Measurements from ENCODE around the gene INAFM2. TPM values are rescaled to one million over a fixed set of nuclear protein-coding genes. Genes with fewer than 3 reads are reported as not detected.

Gene INAFM2
- total and polyA plus RNA-seq, 9 of the 15 experiments (the other 6 are each of a cell fraction or from before 2014, with no cell fraction given): 11.8 to 43.1 (median 27.2) TPM

DNA sequence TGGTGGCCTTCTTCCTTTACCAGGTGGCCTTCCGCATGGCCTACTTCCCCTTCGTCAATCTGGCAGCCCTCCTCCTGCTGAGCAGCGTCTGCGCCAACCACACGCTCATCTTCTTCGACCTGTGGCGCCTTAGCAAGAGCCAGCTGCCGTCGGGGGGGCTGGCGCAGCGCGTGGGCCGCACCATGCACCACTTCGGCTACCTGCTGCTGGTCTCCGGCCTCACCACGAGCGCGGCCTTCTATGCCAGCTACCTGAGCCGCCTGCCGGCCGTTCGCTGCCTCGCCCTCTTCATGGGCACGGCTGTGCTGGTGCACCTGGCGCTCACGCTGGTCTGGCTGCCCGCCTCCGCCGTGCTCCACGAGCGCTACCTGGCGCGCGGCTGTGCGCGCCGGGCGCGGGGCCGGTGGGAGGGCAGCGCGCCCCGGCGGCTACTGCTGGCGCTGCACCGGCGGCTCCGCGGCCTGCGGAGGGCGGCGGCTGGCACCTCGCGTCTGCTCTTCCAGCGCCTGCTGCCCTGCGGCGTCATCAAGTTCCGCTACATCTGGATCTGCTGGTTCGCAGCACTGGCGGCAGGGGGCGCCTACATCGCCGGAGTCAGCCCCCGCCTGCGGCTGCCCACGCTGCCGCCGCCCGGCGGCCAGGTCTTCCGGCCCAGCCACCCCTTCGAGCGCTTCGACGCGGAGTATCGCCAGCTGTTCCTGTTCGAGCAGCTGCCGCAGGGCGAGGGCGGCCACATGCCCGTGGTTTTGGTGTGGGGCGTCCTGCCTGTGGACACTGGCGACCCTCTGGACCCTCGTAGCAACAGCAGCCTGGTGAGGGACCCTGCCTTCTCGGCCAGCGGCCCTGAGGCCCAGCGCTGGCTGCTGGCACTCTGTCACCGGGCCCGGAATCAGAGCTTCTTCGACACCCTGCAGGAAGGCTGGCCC lies 44.5 kb downstream of the INAFM2 start (continued):
- TF ChIP-seq FOXA3 (CRISPR knock-in tag; conservative IDR thresholded peaks at IDR 0.05 in 1 of 2, IDR thresholded peaks at IDR 0.05 in 1 of 2) (0 out of 4 replicates have a peak, but pooled peaks of 1 of the 2 experiments have one; percentile 0), ADNP (tag; IDR thresholded peaks at IDR 0.05) (no peak), GTF2F1 (IDR thresholded peaks at IDR 0.05; ENCODE audit: low read depth, low read length) (no peak), ZNF584 (CRISPR knock-in tag; IDR thresholded peaks at IDR 0.05; ENCODE audit: low read depth) (no peak), SMAD2 (IDR thresholded peaks at IDR 0.05; ENCODE audit: low read depth, low read length) (no peak), TCFL5 (CRISPR knock-in tag; conservative IDR thresholded peaks at IDR 0.05) (no peak), ZSCAN29 (IDR thresholded peaks at IDR 0.05) (no peak), DIDO1 (tag; IDR thresholded peaks at IDR 0.05; ENCODE audit: low read depth) (no peak), DDX20 (tag; IDR thresholded peaks at IDR 0.05; ENCODE audit: low read depth) (no peak), KDM5B (IDR thresholded peaks at IDR 0.05; ENCODE audit: insufficient replicate concordance, low read depth, low read length) (no peak), DACH1 (IDR thresholded peaks at IDR 0.05; ENCODE audit: partially characterized antibody) (peak; percentile 79), POLR2AphosphoS2 (IDR thresholded peaks at IDR 0.05; ENCODE audit: low read length) (no peak), NCOA2 (IDR thresholded peaks at IDR 0.05; ENCODE audit: partially characterized antibody in 2 of 2) (no peak), NR2C2 (CRISPR knock-in tag; IDR thresholded peaks at IDR 0.05) (no peak), NR2C2 (tag; IDR thresholded peaks at IDR 0.05) (no peak), HDAC3 (IDR thresholded peaks at IDR 0.05; ENCODE audit: borderline replicate concordance, partially characterized antibody) (no peak), NFIX (CRISPR knock-in tag; IDR thresholded peaks at IDR 0.05; ENCODE audit: low read depth) (no peak)
- TF ChIP-seq, protein P1, sequence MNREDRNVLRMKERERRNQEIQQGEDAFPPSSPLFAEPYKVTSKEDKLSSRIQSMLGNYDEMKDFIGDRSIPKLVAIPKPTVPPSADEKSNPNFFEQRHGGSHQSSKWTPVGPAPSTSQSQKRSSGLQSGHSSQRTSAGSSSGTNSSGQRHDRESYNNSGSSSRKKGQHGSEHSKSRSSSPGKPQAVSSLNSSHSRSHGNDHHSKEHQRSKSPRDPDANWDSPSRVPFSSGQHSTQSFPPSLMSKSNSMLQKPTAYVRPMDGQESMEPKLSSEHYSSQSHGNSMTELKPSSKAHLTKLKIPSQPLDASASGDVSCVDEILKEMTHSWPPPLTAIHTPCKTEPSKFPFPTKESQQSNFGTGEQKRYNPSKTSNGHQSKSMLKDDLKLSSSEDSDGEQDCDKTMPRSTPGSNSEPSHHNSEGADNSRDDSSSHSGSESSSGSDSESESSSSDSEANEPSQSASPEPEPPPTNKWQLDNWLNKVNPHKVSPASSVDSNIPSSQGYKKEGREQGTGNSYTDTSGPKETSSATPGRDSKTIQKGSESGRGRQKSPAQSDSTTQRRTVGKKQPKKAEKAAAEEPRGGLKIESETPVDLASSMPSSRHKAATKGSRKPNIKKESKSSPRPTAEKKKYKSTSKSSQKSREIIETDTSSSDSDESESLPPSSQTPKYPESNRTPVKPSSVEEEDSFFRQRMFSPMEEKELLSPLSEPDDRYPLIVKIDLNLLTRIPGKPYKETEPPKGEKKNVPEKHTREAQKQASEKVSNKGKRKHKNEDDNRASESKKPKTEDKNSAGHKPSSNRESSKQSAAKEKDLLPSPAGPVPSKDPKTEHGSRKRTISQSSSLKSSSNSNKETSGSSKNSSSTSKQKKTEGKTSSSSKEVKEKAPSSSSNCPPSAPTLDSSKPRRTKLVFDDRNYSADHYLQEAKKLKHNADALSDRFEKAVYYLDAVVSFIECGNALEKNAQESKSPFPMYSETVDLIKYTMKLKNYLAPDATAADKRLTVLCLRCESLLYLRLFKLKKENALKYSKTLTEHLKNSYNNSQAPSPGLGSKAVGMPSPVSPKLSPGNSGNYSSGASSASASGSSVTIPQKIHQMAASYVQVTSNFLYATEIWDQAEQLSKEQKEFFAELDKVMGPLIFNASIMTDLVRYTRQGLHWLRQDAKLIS (CRISPR knock-in tag; IDR thresholded peaks at IDR 0.05): peak; percentile 89
- TF ChIP-seq, protein P2, sequence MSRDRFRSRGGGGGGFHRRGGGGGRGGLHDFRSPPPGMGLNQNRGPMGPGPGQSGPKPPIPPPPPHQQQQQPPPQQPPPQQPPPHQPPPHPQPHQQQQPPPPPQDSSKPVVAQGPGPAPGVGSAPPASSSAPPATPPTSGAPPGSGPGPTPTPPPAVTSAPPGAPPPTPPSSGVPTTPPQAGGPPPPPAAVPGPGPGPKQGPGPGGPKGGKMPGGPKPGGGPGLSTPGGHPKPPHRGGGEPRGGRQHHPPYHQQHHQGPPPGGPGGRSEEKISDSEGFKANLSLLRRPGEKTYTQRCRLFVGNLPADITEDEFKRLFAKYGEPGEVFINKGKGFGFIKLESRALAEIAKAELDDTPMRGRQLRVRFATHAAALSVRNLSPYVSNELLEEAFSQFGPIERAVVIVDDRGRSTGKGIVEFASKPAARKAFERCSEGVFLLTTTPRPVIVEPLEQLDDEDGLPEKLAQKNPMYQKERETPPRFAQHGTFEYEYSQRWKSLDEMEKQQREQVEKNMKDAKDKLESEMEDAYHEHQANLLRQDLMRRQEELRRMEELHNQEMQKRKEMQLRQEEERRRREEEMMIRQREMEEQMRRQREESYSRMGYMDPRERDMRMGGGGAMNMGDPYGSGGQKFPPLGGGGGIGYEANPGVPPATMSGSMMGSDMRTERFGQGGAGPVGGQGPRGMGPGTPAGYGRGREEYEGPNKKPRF (IDR thresholded peaks at IDR 0.05; ENCODE audit: low read depth, low read length): no peak
- TF ChIP-seq, protein P3, sequence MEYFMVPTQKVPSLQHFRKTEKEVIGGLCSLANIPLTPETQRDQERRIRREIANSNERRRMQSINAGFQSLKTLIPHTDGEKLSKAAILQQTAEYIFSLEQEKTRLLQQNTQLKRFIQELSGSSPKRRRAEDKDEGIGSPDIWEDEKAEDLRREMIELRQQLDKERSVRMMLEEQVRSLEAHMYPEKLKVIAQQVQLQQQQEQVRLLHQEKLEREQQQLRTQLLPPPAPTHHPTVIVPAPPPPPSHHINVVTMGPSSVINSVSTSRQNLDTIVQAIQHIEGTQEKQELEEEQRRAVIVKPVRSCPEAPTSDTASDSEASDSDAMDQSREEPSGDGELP (CRISPR knock-in tag; IDR thresholded peaks at IDR 0.05; ENCODE audit: borderline replicate concordance): peak; percentile 97

Data from K562 (cell line).